ENCODE measurements around the gene C4B. TPM values are rescaled to one million over a fixed set of nuclear protein-coding genes. Genes with fewer than 3 reads are reported as not detected.
A peak's percentile ranks its signal among the peaks of the same experiment; 100 is the strongest.

Gene C4B
- total RNA-seq, 1 experiment from 2014 or later, result 2.7 TPM

DNA sequence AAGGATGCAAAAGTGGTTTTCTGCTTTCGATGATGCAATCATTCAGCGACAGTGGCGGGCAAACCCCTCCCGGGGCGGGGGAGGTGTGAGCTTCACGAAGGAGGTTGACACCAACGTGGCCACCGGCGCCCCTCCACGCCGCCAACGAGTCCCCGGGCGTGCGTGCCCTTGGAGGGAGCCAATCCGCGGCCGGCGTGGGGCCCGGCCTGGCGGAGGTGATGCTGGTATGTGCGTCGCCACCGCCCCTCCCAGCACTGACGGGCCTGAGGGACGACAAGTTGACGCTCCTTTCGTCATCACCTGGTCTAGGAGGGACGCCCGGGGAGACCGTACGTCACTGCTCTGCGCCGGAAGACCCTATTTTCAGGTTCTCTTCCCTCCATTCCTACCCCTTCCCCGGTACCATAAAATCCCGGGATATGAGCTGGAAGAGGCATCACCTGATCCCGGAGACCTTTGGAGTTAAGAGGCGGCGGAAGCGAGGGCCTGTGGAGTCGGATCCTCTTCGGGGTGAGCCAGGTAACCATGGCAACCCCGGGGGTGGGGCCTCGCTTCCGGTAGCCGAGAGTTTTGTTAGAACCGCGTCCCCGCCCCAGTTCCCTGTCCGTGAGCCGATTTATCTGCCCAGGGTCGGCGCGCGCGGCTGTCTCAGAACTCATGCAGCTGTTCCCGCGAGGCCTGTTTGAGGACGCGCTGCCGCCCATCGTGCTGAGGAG lies 42.4 kb upstream of the C4B start, which contains the start of gene DXO:
Gene DXO, minus strand, starts transcription at position 146 of the 716 bp plus-strand sequence. CDS start 463 bp downstream, outside the sequence.
- Histone ChIP-seq H3K56ac (ENCODE audit: insufficient read length, low read depth, low read length) (no peak within 1 kb of the TSS), H2BK15ac (ENCODE audit: low read depth, low read length) (no peak within 1 kb of the TSS), H3K18ac (ENCODE audit: insufficient read length, low read depth, low read length) (peak within 1 kb of the TSS; percentile 87), H4K91ac (ENCODE audit: insufficient read length, low read depth, low read length) (peak within 1 kb of the TSS; percentile 2), H3K79me2 (ENCODE audit: insufficient read depth, low read length) (no peaks in the 10 kb centered on the region; the same call in 1 of the 2 replicates), H2BK5ac (ENCODE audit: insufficient read length, low read length) (no peak within 1 kb of the TSS), H3K23ac (ENCODE audit: insufficient read length, low read depth, low read length) (no peak within 1 kb of the TSS), H3K4me2 (ENCODE audit: insufficient read depth, insufficient read length, low read length) (peak within 1 kb of the TSS; percentile 94), H3K27me3 (ENCODE audit: insufficient read depth, low read length) (no peaks in the 10 kb centered on the region), H4K8ac (replicated peaks; ENCODE audit: insufficient read length, low read depth, low read length) (no peak within 1 kb of the TSS), H2BK120ac (ENCODE audit: low read depth, low read length, poor library complexity, severe bottlenecking) (no peak within 1 kb of the TSS), H3K14ac (ENCODE audit: insufficient read depth, low read length) (peak within 1 kb of the TSS; percentile 56; the same call in 1 of the 2 replicates), H2AK5ac (ENCODE audit: insufficient read length, low read length) (no peak within 1 kb of the TSS), H3K79me1 (ENCODE audit: insufficient read depth, low read depth, low read length, poor library complexity, severe bottlenecking) (no peaks in the 10 kb centered on the region), H3K27ac (ENCODE audit: insufficient read length, low read depth, low read length) (peak within 1 kb of the TSS; percentile 16), H4K20me1 (ENCODE audit: control insufficient read depth, insufficient read depth, insufficient read length) (no peaks in the 10 kb centered on the region), H2BK20ac (ENCODE audit: low read depth, low read length, poor library complexity, severe bottlenecking) (no peak within 1 kb of the TSS), H3K23me2 (ENCODE audit: insufficient read length, low read depth, low read length, poor library complexity, severe bottlenecking) (peaks cover 6% of the 10 kb centered on the region), H3K4me1 (ENCODE audit: insufficient read depth, low read length) (peaks cover 3% of the 10 kb centered on the region; the same call in 1 of the 2 replicates), H3K4ac (ENCODE audit: low read depth, low read length) (0 out of 2 replicates have a peak within 1 kb of the TSS, but pooled peaks have one; percentile 3), H2AFZ (ENCODE audit: low read length) (no peak within 1 kb of the TSS), H3K9me3 (ENCODE audit: control insufficient read depth, low read depth, low read length) (no peaks in the 10 kb centered on the region), H3K9ac (ENCODE audit: extremely low read depth, insufficient read length, low read length) (peak within 1 kb of the TSS; percentile 59), H3T11ph (ENCODE audit: low read length) (no peak within 1 kb of the TSS), H2BK12ac (ENCODE audit: insufficient read length, low read depth, low read length) (peak within 1 kb of the TSS; percentile 18), H4K5ac (ENCODE audit: insufficient read length, low read depth, low read length) (peak within 1 kb of the TSS; percentile 13)
- peak; percentile 97 for DNase-seq
- TF ChIP-seq, protein P1, sequence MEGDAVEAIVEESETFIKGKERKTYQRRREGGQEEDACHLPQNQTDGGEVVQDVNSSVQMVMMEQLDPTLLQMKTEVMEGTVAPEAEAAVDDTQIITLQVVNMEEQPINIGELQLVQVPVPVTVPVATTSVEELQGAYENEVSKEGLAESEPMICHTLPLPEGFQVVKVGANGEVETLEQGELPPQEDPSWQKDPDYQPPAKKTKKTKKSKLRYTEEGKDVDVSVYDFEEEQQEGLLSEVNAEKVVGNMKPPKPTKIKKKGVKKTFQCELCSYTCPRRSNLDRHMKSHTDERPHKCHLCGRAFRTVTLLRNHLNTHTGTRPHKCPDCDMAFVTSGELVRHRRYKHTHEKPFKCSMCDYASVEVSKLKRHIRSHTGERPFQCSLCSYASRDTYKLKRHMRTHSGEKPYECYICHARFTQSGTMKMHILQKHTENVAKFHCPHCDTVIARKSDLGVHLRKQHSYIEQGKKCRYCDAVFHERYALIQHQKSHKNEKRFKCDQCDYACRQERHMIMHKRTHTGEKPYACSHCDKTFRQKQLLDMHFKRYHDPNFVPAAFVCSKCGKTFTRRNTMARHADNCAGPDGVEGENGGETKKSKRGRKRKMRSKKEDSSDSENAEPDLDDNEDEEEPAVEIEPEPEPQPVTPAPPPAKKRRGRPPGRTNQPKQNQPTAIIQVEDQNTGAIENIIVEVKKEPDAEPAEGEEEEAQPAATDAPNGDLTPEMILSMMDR (conservative IDR thresholded peaks at IDR 0.05), result no peak
- Mint-ChIP-seq H3K36me3 (ENCODE audit: insufficient read depth in 1 of 3, low read depth in 3 of 3) (peaks cover 32 to 61% (median 56%) of the 10 kb centered on the region in 3 experiments), H3K27me3 (ENCODE audit: low read depth) (no peaks in the 10 kb centered on the region; the same call in 1 of the 2 replicates), H3K9me3 (peaks cover 6 to 13% of the 10 kb centered on the region in 2 experiments), H3K4me1 (peaks cover 8 to 11% of the 10 kb centered on the region in 2 experiments), H3K27ac (peak within 1 kb of the TSS; percentile 100), H3K4me3 (peak within 1 kb of the TSS; percentile 91 to 97)
- WGBS (ENCODE audit: extremely low coverage, insufficient read length, low lambda C conversion rate), result no CpG with 5 or more reads among the region's 62 CpGs
